SK-N-SH (cell line): ENCODE data around the gene RPL29. TPM values are rescaled to one million over a fixed set of nuclear protein-coding genes. Genes with fewer than 3 reads are reported as not detected.

ENCODE experiments used
- CTCF ChIA-PET: fragments of 300-600, 350-600 bp; formaldehyde crosslinking; extraction: SDS; loops from one replicate; lab custom pipeline; 2021; lab: Yijun Ruan, JAX
- POLR2A ChIA-PET: fragments of 350-600 bp; sonication (Branson Sonifier 250); formaldehyde crosslinking; extraction: SDS; loops from one replicate; lab custom pipeline; 2020; ENCODE audit warnings: antibody characterized with exemption, inconsistent platforms; lab: Yijun Ruan, JAX
- DNase-seq: peaks from one replicate; pipeline ENCODE4 v3.0.0; 2012
- H2AFZ ChIP-seq: fragments of 200-600 bp; sonication (generic); 2 replicates; pipeline ENCODE4 v1.8.1; 2016; ENCODE audit warnings: antibody characterized with exemption, mild to moderate bottlenecking, low read depth
- H3F3A ChIP-seq: fragments of 200-600 bp; sonication (generic); replicated peaks from 2 replicates; pipeline ENCODE3; 2016; ENCODE audit warnings: antibody characterized with exemption, mild to moderate bottlenecking; ENCODE audit not compliant: insufficient read depth
- H3K27ac ChIP-seq, 2 experiments: fragments of 200-500 bp in 1 of 2; fragments of 200-600 bp in 1 of 2; sonication (Bioruptor generic) in 1 of 2; sonication (generic), shearing (Covaris generic) in 1 of 2; 2 replicates each; pipeline versions ENCODE4 v1.5.1 to v1.6.1; 2014 to 2016; ENCODE audit warnings: low read depth in 2 of 2, inconsistent platforms in 1 of 2, low read length in 1 of 2, mild to moderate bottlenecking in 1 of 2, mixed read lengths in 1 of 2
- H3K27me3 ChIP-seq: fragments of 200-600 bp; sonication (generic), shearing (Covaris generic); 2 replicates; pipeline ENCODE4 v1.6.1; 2016; ENCODE audit warnings: mixed run types; ENCODE audit not compliant: insufficient read depth
- H3K36me3 ChIP-seq, 2 experiments: fragments of 200-500 bp in 1 of 2; fragments of 200-600 bp in 1 of 2; sonication (Bioruptor generic) in 1 of 2; sonication (generic) in 1 of 2; replicated peaks in 1 of 2; 2 replicates each; pipeline versions ENCODE3 to v1.5.1; 2014 to 2016; ENCODE audit warnings: low read length in 1 of 2, mild to moderate bottlenecking in 1 of 2; ENCODE audit not compliant: insufficient read depth in 2 of 2, control insufficient read depth in 1 of 2
- H3K4me1 ChIP-seq, 2 experiments: fragments of 200-500 bp in 1 of 2; fragments of 200-600 bp in 1 of 2; sonication (Bioruptor generic) in 1 of 2; sonication (generic), shearing (Covaris generic) in 1 of 2; 2 replicates each; pipeline versions ENCODE4 v1.5.1 to v1.6.1; 2014 to 2016; ENCODE audit warnings: low read depth in 1 of 2, low read length in 1 of 2, mixed run types in 1 of 2; ENCODE audit not compliant: insufficient read depth in 2 of 2, control insufficient read depth in 1 of 2
- H3K4me2 ChIP-seq: fragments of 200-600 bp; sonication (generic), shearing (Covaris generic); 2 replicates; pipeline ENCODE4 v1.6.1; 2017; ENCODE audit warnings: mixed run types
- H3K4me3 ChIP-seq, 2 experiments: fragments of 200-500 bp in 1 of 2; fragments of 200-600 bp in 1 of 2; sonication (Bioruptor generic) in 1 of 2; sonication (generic), shearing (Covaris generic) in 1 of 2; 2 replicates each; pipeline versions ENCODE4 v1.5.1 to v1.8.1; 2014 to 2016; ENCODE audit warnings: low read depth in 2 of 2, inconsistent platforms in 1 of 2, low read length in 1 of 2, mild to moderate bottlenecking in 1 of 2, mixed read lengths in 1 of 2, moderate library complexity in 1 of 2
- H3K79me2 ChIP-seq: fragments of 200-600 bp; sonication (generic); 2 replicates; pipeline ENCODE4 v1.8.1; 2017; ENCODE audit warnings: mild to moderate bottlenecking; ENCODE audit not compliant: insufficient read depth
- H3K9ac ChIP-seq: fragments of 200-600 bp; sonication (generic); 2 replicates; pipeline ENCODE4 v1.6.1; 2017; ENCODE audit warnings: mixed run types
- H3K9me2 ChIP-seq: fragments of 200-600 bp; sonication (generic); 2 replicates; pipeline ENCODE4 v1.6.1; 2017; ENCODE audit warnings: mixed run types
- H3K9me3 ChIP-seq: fragments of 200-600 bp; sonication (generic); 2 replicates; pipeline ENCODE4 v1.6.1; 2017; ENCODE audit warnings: mixed run types, mild to moderate bottlenecking, moderate library complexity
- H4K20me1 ChIP-seq: fragments of 200-600 bp; sonication (generic); 2 replicates; pipeline ENCODE4 v1.6.1; 2017; ENCODE audit warnings: mild to moderate bottlenecking, mixed run types; ENCODE audit not compliant: insufficient read depth
- CHD2 ChIP-seq: fragments of 150-350 bp; IDR thresholded peaks from 2 replicates; pipeline ENCODE4 v1.6.1; 2018; ENCODE audit warnings: low read length; ENCODE audit not compliant: partially characterized antibody
- CTCF ChIP-seq: fragments of 200-600 bp; sonication (generic); IDR thresholded peaks from 2 replicates; pipeline ENCODE4 v1.6.1; 2017; ENCODE audit warnings: antibody characterized with exemption, mild to moderate bottlenecking, moderate library complexity
- ELF1 ChIP-seq: IDR thresholded peaks from 2 replicates; pipeline ENCODE4 v1.4.0; 2012
- EP300 ChIP-seq, 2 experiments: IDR thresholded peaks; 2 replicates each; pipeline versions ENCODE4 v1.4.0 to v1.6.1; 2012; ENCODE audit warnings: borderline replicate concordance in 1 of 2, low read depth in 1 of 2, low read length in 1 of 2
- FOSL2 ChIP-seq: IDR thresholded peaks from 2 replicates; pipeline ENCODE4 v1.4.0; 2012; ENCODE audit warnings: low read depth, mild to moderate bottlenecking, moderate library complexity, borderline replicate concordance
- FOXJ3 ChIP-seq: sonication (generic); formaldehyde crosslinking; IDR thresholded peaks from 2 replicates; pipeline ENCODE4 v1.5.1; 2020; ENCODE audit warnings: mild to moderate bottlenecking, missing genetic modification reagents
- FOXM1 ChIP-seq: IDR thresholded peaks from 2 replicates; pipeline ENCODE4 v1.4.0; 2012; ENCODE audit warnings: low read depth, mild to moderate bottlenecking
- GATA2 ChIP-seq: sonication (generic); formaldehyde crosslinking; IDR thresholded peaks from 2 replicates; pipeline ENCODE4 v1.5.0; 2020; ENCODE audit warnings: mild to moderate bottlenecking, missing genetic modification reagents
- MAX ChIP-seq: IDR thresholded peaks from 2 replicates; pipeline ENCODE4 v1.4.0; 2012; ENCODE audit warnings: low read depth
- MEF2A ChIP-seq: IDR thresholded peaks from 2 replicates; pipeline ENCODE4 v1.4.0; 2012; ENCODE audit warnings: low read depth, borderline replicate concordance
- MXI1 ChIP-seq: IDR thresholded peaks from 2 replicates; pipeline ENCODE4 v1.6.1; 2012; ENCODE audit warnings: mild to moderate bottlenecking, low read depth, low read length, improper control_type of control experiment
- NRF1 ChIP-seq: IDR thresholded peaks from 2 replicates; pipeline ENCODE4 v1.6.1; 2012; ENCODE audit warnings: low read depth, mild to moderate bottlenecking, low read length
- RCOR1 ChIP-seq: fragments of 150-350 bp; IDR thresholded peaks from 2 replicates; pipeline ENCODE4 v1.6.1; 2017; ENCODE audit warnings: antibody characterized with exemption, low read length
- REST ChIP-seq: IDR thresholded peaks from 2 replicates; pipeline ENCODE4 v1.6.1; 2012; ENCODE audit warnings: mild to moderate bottlenecking, low read depth, low read length, moderate library complexity
- TCF12 ChIP-seq: IDR thresholded peaks from 2 replicates; pipeline ENCODE4 v1.4.0; 2012
- USF2 ChIP-seq: fragments of 150-350 bp; IDR thresholded peaks from 2 replicates; pipeline ENCODE4 v1.6.1; 2017; ENCODE audit warnings: antibody characterized with exemption, low read length, low read depth, borderline replicate concordance
- YY1 ChIP-seq: IDR thresholded peaks from 2 replicates; pipeline ENCODE4 v1.4.0; 2012; ENCODE audit warnings: low read depth, mild to moderate bottlenecking
- WGBS: methylation state at CpG from one replicate; pipeline ENCODE4 v1.1.6; 2017; ENCODE audit warnings: low lambda C conversion rate; 5-methylcytosine and 5-hydroxymethylcytosine counted together
- polyA plus RNA-seq, 3 experiments: library from polyadenylated mRNA; depleted of rRNA; stranded (reverse); fragments of >200 nt; gene quantifications; 2 replicates each; pipeline ENCODE4 v1.2.3, GENCODE V29; 2012

Gene RPL29
- polyA plus RNA-seq, 1 of the 3 experiments (the other 2 are of a cell fraction): 3,173 TPM

- Histone ChIP-seq H3K27me3 (no peaks in the 10 kb centered on the region), H3K36me3 (no peaks in the 10 kb centered on the region), H2AFZ (no peak overlapping the region), H3K4me1 (peaks cover 20 to 83% of the 10 kb centered on the region in 2 experiments; a peak in 2 of 4 replicates), H3K4me2 (no peak overlapping the region), H4K20me1 (no peaks in the 10 kb centered on the region), H3K9me3 (no peaks in the 10 kb centered on the region), H3F3A (peaks cover 3% of the 10 kb centered on the region), H3K79me2 (no peaks in the 10 kb centered on the region), H3K9ac (no peak overlapping the region), H3K27ac (peak overlapping the region in 1 of 2 experiments; percentile 88; a peak in 2 of 4 replicates), H3K9me2 (no peaks in the 10 kb centered on the region), H3K4me3 (no peak overlapping the region)
- no peak for DNase-seq
- WGBS: 63% methylated on average over 4 of the region's 4 CpGs
- ChIA-PET CTCF (interaction anchor here (0.7 to 9.8 kb wide), 7 partner anchors 11 to 215 kb away, joined by 3 to 205 read pairs (median 3); partner anchors contain the start of gene DUSP7), POLR2A (interaction anchor here (0.8 to 9.4 kb wide), 8 partner anchors 11 to 215 kb away, joined by 3 to 218 read pairs (median 7); partner anchors contain the start of gene DUSP7)
- peak in 1 of 2 experiments; percentile 28; a peak in 1 of 4 replicates for TF ChIP-seq EP300 (IDR thresholded peaks at IDR 0.05; ENCODE audit: borderline replicate concordance in 1 of 2, low read depth in 1 of 2, low read length in 1 of 2)
- TF ChIP-seq NRF1: no peak
- TF ChIP-seq FOSL2: no peak
Observed at GRCh38 chr3:52026041-52026440, 30.3 kb upstream of the RPL29 start.

- Histone ChIP-seq H3K27me3 (no peaks in the 10 kb centered on the region), H3K27ac (peak overlapping the region in 1 of 2 experiments; percentile 88; a peak in 2 of 4 replicates), H3K4me2 (no peak overlapping the region), H3F3A (peaks cover 3% of the 10 kb centered on the region), H3K9me2 (no peaks in the 10 kb centered on the region), H3K79me2 (no peaks in the 10 kb centered on the region), H3K4me1 (peaks cover 20 to 85% of the 10 kb centered on the region in 2 experiments; a peak in 2 of 4 replicates), H3K4me3 (no peak overlapping the region), H3K36me3 (no peaks in the 10 kb centered on the region), H3K9ac (no peak overlapping the region), H4K20me1 (no peaks in the 10 kb centered on the region), H2AFZ (no peak overlapping the region), H3K9me3 (no peaks in the 10 kb centered on the region)
- WGBS: 40% methylated on average over 1 of the region's 7 CpGs
- POLR2A ChIA-PET: interaction anchor here (0.7 to 9.4 kb wide), 7 partner anchors 10 to 253 kb away, joined by 3 to 218 read pairs (median 10); partner anchors contain the start of genes DUSP7 and WDR82
- DNase-seq: peak; percentile 77
- CTCF ChIA-PET: interaction anchor here (0.7 to 9.8 kb wide), 6 partner anchors 11 to 215 kb away, joined by 3 to 205 read pairs (median 6); partner anchors contain the start of gene DUSP7
- TF ChIP-seq NRF1 (no peak), EP300 (IDR thresholded peaks at IDR 0.05; ENCODE audit: borderline replicate concordance in 1 of 2, low read depth in 1 of 2, low read length in 1 of 2) (peak in 1 of 2 experiments; percentile 77; a peak in 2 of 4 replicates), ELF1 (no peak), USF2 (no peak), YY1 (no peak), GATA2 (CRISPR knock-in tag) (peak; percentile 19; the same call in 1 of the 2 replicates), TCF12 (no peak), FOXM1 (no peak), RCOR1 (peak; percentile 13; the same call in 1 of the 2 replicates), MAX (no peak), CTCF (no peak), MEF2A (no peak), FOXJ3 (CRISPR knock-in tag) (peak; percentile 87; the same call in 1 of the 2 replicates), CHD2 (peak; percentile 62), REST (no peak), MXI1 (peak; percentile 67; the same call in 1 of the 2 replicates)
Observed at GRCh38 chr3:52025453-52025852, 29.8 kb upstream of the RPL29 start.
